Left ventricle myocardium inferior (tissue), 1 donor: ENCODE data around the gene VTI1A. TPM values are rescaled to one million over a fixed set of nuclear protein-coding genes. Genes with fewer than 3 reads are reported as not detected.

ENCODE experiments used
- DNase-seq: peaks from one replicate; pipeline ENCODE4 v3.0.0-alpha.2; 2020
- H3K27ac ChIP-seq: fragments of 200-600 bp; replicated peaks from 2 replicates; pipeline ENCODE4 v1.8.0; 2021
- H3K27me3 ChIP-seq: fragments of 200-600 bp; 2 replicates; pipeline ENCODE4 v1.8.0; 2021; ENCODE audit warnings: low read depth
- H3K36me3 ChIP-seq: fragments of 200-600 bp; 2 replicates; pipeline ENCODE4 v1.8.0; 2021
- H3K4me1 ChIP-seq: fragments of 200-600 bp; 2 replicates; pipeline ENCODE4 v1.8.0; 2021
- H3K4me3 ChIP-seq: fragments of 200-600 bp; 2 replicates; pipeline ENCODE4 v1.8.0; 2021; ENCODE audit warnings: mild to moderate bottlenecking, moderate library complexity
- H3K9me3 ChIP-seq: fragments of 200-600 bp; replicated peaks from 2 replicates; pipeline ENCODE4 v1.8.0; 2021
- CTCF ChIP-seq: fragments of 200-600 bp; IDR thresholded peaks from 2 replicates; pipeline ENCODE4 v1.8.0; 2021; ENCODE audit warnings: antibody characterized with exemption, mild to moderate bottlenecking, borderline replicate concordance
- intact Hi-C: fragments of 100-400 bp; cut with micrococcal nuclease; formaldehyde crosslinking; loops from one replicate; pipeline ENCODE4 v1.11.0; 2022
- total RNA-seq: library from RNA; stranded (reverse); fragmentation: NEBNext Ultra II Directional; extraction: Animal tissue kit (Norgen Biotek cat#: 25700); gene quantifications from one replicate; pipeline ENCODE4 v1.2.1, GENCODE V29; 2021
- donor health status: DM: no; HTN: yes; CAD: no; lungs with severe emphysema.

Gene VTI1A
- total RNA-seq, 1 donor from 2014 or later: 20.5 TPM

- Histone ChIP-seq H3K27ac (no peak overlapping the region), H3K9me3 (no peaks in the 10 kb centered on the region), H3K4me3 (no peak overlapping the region), H3K36me3 (no peaks in the 10 kb centered on the region), H3K27me3 (no peaks in the 10 kb centered on the region), H3K4me1 (peaks cover 17% of the 10 kb centered on the region)
- DNase-seq: no peak
- TF ChIP-seq CTCF: no peak
- intact Hi-C loops: no loop called here
Observed at GRCh38 chr10:112744181-112745096, 297.4 kb downstream of the VTI1A start.

- no peak for TF ChIP-seq CTCF
- Histone ChIP-seq H3K4me3 (no peak overlapping the region), H3K27ac (no peak overlapping the region), H3K36me3 (no peaks in the 10 kb centered on the region), H3K9me3 (no peaks in the 10 kb centered on the region), H3K27me3 (no peaks in the 10 kb centered on the region), H3K4me1 (peaks cover 17% of the 10 kb centered on the region)
- DNase-seq: no peak
- intact Hi-C loops: no loop called here
Observed at GRCh38 chr10:112746329-112746728, 299.3 kb downstream of the VTI1A start.

GRCh38 chr10:112750427-112751167 is 303.6 kb downstream of the VTI1A start:
- H3K36me3 ChIP-seq: no peaks in the 10 kb centered on the region
- H3K4me3 ChIP-seq: no peak overlapping the region
- no peaks in the 10 kb centered on the region for H3K9me3 ChIP-seq
- no peak for DNase-seq
- no peak overlapping the region for H3K27ac ChIP-seq
- peaks cover 8% of the 10 kb centered on the region for H3K4me1 ChIP-seq
- no peaks in the 10 kb centered on the region for H3K27me3 ChIP-seq
- TF ChIP-seq CTCF: no peak
- intact Hi-C loops: no loop called here

GRCh38 chr10:112751651-112752050 is 304.6 kb downstream of the VTI1A start:
- no peak for TF ChIP-seq CTCF
- DNase-seq: no peak
- intact Hi-C loops: no loop called here
- peaks cover under 1% of the 10 kb centered on the region for H3K4me1 ChIP-seq
- H3K36me3 ChIP-seq: no peaks in the 10 kb centered on the region
- no peak overlapping the region for H3K27ac ChIP-seq
- no peaks in the 10 kb centered on the region for H3K27me3 ChIP-seq
- H3K4me3 ChIP-seq: no peak overlapping the region
- H3K9me3 ChIP-seq: no peaks in the 10 kb centered on the region

DNA sequence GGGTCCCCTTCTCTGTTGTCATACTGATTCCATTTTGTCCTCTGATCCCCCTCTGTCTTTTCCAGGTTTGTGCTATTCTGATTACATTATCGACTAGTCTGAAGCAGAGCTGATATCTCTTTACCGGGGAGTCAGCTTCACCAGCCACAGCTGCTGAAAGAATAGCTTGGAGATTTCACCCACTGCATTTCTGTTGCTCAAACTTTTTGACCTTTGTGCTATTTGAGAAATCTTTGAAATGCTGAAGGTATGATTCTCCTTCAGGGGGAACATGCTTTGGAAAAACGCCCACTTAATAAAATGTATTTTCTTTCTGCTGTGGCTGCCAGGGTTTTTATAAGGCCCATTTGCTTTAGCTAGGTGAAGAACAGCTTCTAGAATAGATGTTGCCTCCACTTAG is 305.3 kb downstream of the VTI1A start:
- Histone ChIP-seq H3K36me3 (no peaks in the 10 kb centered on the region), H3K4me3 (no peak overlapping the region), H3K27ac (no peak overlapping the region), H3K27me3 (no peaks in the 10 kb centered on the region), H3K9me3 (no peaks in the 10 kb centered on the region), H3K4me1 (no peaks in the 10 kb centered on the region)
- intact Hi-C loops: no loop called here
- TF ChIP-seq CTCF: no peak
- no peak for DNase-seq
